GM19043 (cell line): ENCODE measurements around the gene TMEM88.
"Not testable (repeated sequence)": the region's sequence is repeated elsewhere in the genome, so short reads cannot be mapped to it uniquely, and the experiment has no call there.

Experiments
- ATAC-seq: cut with Tn5 transposase; IDR thresholded peaks from one replicate; pipeline ENCODE4 v1.9.1; 2021; ENCODE audit warnings: low read depth; ENCODE audit not compliant: unreplicated experiment

The TMEM88 gene

GRCh38 chr17:7855660-7856010, 769 bp downstream of the TMEM88 start:
- ATAC-seq = no peak

DNA sequence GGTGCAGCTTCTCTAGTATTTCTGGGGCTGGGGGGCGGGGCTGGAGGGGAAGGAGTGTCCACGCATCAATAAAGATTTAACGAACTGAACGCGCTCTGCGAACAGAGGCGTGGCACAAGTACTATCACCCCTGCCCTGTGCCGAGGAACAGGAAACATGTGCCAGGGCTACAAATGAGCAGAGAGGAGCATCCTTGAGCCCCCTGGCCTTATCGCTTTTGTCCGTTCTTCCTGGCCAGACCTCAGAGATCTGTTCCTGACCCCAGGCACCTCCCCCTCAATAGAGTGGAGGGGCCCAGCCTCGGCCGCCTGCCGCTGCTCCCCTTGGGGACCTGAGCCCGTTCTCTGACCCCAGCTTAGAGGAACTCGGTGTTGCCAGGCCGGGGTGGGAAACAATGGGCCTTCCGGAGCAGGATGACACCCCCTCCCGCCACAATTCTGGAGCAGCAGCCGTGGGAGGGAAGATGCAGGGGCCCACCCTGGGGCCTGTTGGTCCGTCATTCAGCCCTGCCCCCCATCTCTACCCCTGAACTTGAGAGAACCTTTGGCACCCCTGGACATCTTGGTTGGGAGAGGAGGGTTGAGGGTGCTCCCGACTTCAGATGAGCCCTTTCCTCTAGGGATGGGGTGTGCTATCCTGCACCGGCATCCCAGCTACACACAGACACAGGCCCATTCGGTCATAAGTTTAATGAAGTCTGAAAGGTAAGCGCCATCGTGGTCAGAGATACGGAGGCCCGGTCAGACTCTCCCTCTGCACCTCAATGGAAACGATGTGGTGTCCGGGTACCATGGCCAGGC, 1.3 kb downstream of the TMEM88 start:
- ATAC-seq = no peak

DNA sequence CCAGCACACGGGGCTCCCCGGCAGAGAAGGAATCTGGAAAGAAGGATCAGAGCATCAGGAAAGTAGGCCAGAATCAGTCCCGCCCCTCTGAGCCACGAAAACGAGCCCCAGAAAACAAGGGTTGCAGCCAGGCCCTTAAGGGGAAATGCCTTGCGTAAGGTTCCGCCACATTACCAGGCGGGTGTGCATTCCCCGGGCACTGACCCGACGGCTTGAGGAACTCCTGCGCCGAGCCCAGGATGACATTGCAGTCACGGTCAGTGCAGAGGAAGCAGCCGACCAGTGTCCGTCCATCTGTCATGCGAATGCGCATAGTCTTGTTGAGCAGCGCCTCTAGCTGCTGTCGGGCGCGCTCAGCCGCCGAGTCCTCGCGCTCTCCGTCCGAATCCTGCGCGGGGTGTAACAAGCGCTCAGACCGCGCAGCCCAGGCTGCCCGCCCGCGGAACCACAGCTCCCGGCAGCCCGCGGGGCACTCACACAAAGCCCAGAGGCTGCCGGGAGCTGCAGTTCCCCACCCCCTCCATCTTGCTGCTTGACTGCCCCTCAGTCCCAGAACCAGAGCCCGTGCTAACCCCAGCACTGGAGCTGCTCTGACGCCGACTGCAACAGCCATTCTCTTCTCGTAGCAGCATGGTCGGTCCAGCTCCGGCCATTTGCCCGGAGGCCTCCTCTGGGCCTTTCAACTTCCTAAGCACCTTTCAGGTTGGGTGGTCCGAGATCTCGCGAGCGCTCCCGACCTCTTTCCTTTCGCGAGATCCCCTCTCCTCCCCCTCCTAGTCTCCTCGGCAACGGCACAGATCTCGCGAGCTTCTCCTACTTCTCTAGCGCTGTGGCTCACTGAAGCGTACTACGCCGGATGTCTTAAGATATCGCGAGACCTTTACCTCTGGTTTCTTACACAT, 2.2 kb downstream of the TMEM88 start, which contains the start of gene NAA38:
Gene NAA38, minus strand, starts transcription at position 749 of the 902 bp plus-strand sequence. Its CDS starts 96 bp downstream, at position 653.
- peak; percentile 76 for ATAC-seq

DNA sequence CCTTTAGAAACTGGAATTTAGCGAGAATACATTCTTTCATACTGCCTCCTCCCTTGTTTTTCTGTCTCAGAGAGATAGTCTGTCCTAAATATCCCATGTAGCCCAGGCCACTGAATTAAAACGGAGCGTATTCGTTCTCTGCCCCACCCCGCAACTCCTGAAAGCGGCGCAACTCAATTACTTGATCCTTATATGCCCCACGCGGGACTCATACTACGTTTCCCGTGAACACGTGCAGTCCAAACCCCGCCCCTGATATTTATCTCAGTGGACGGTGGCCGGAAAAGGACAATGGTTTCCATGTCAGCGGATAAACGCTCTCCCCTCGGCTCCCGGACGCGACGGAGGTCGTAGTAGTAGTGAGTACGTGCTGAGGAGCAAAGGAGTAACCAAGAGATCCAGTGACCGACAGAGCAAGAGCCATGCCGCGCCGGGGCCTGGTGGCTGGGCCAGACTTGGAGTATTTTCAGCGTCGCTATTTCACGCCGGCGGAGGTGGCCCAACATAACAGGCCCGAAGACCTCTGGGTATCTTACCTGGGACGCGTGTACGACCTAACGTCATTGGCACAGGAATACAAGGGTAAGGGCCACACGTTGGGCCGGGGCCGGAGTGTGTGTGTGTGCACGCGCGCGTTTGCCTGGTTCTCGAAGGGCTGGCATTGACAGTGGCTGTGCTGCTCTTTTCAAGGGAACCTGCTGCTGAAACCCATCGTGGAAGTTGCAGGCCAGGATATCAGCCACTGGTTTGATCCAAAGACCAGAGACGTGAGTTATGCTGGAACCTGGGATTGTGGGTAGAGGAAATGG, 3.1 kb downstream of the TMEM88 start, which contains the start of gene CYB5D1:
Gene CYB5D1, plus strand, starts transcription at position 291 of the 809 bp plus-strand sequence. Its CDS starts 132 bp downstream, at position 423.
- peak; percentile 19 for ATAC-seq

DNA sequence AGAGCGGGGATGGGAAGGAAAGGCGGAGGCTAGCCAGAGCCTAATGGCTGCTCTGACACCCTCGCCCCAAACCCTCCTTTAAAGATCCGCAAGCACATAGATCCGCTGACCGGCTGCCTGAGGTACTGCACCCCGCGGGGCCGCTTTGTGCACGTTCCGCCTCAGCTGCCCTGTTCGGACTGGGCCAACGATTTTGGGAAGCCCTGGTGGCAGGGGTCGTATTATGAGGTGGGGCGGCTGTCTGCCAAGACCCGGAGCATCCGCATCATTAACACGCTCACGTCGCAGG, 3.6 kb downstream of the TMEM88 start:
- no peak for ATAC-seq

- no peak for ATAC-seq
Measured at GRCh38 chr17:7859028-7859427, 4.2 kb downstream of the TMEM88 start.

- ATAC-seq = no peak
Measured at GRCh38 chr17:7862692-7863437, 8.0 kb downstream of the TMEM88 start.

DNA sequence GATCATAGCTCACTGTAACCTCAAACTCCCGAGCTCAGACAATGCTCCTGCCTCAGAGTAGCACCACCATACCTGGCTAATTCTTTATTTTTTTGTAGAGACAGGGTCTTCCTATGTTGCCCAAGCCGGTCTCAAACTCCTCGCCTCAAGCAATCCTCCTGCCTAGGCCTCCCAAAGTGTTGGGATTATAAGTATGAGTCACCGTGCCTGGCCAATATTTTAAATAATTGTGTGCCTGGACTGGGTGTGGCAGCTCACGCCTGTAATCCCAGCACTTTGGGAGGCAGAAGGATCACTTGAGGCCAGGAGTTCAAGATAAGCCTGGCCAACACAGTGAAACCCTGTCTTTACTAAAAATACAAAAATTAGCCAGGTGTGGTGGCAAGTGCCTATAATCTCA, 9.5 kb downstream of the TMEM88 start:
- ATAC-seq = not testable (repeated sequence)

- ATAC-seq = no peak
Measured at GRCh38 chr17:7864995-7865650, 10.3 kb downstream of the TMEM88 start.

DNA sequence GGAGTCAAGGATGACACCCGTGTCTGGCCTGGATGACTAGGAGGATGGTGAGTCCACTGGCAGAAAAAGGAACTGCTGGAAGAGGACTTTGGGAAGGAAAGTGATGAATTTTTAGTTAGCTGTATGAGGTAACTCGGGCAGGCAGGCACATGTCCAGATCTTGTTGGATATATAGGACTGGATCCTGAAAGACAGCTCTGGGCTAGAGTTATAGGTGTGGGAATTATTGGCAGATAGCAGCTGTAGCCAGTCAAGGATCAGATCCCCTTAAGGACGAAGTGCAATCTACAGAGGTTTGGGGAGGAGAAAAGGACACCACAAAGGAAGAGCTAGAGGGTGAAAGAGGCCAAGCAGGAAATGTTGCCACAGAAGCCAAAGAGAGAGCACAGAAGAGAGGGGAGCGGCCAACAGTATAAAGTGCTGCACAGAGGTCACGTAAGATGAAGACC, 13.0 kb downstream of the TMEM88 start:
- ATAC-seq = no peak

DNA sequence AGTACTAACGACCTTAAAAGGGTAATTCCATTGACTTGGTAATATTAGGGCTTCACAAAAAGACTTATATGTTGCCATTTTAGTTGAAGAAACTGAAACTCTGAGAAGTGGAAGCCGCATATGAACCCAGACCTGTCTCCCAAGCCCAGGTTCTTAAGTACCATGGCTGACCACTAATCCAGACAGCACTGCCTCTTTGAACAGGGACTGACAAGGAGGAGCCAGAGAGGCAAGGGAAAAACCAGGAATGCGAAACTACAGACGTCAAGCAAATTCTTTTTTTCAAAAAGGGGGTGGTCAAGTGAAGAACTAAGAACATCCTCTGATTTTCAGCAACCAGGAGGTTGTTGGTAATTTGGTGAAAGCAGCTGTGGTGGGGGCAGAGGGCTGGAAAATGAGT, 18.2 kb downstream of the TMEM88 start:
- no peak for ATAC-seq

- no peak for ATAC-seq
Measured at GRCh38 chr17:7875804-7876370, 21.0 kb downstream of the TMEM88 start.

GRCh38 chr17:7878234-7878633, 23.4 kb downstream of the TMEM88 start:
- ATAC-seq = no peak

GRCh38 chr17:7880076-7880868, 25.4 kb downstream of the TMEM88 start:
- no peak for ATAC-seq

GRCh38 chr17:7881276-7882054, 26.6 kb downstream of the TMEM88 start:
- ATAC-seq = no peak

- no peak for ATAC-seq
Measured at GRCh38 chr17:7882068-7882467, 27.2 kb downstream of the TMEM88 start.

DNA sequence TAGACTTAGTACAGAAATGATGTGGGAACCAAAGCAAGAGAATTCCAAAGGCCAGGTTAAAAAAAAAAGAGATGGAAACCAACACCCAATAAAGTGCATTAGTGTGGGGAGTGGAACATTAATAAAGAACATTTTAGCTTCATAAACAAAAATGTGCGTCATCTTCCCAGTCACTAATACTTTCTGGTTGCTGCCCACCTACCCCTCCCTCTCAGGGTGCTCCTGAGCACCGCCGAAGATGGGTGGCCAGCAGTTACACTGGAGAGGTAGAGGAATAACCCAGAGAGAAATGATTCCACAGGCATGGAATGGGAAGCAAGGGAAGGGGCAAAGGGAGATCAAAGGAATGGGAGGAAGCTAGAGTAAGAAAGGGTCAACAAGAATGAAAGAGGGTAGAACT, 27.8 kb downstream of the TMEM88 start:
- no peak for ATAC-seq
